ENCODE results near the gene NWD2. TPM values are rescaled to one million over a fixed set of nuclear protein-coding genes. Genes with fewer than 3 reads are reported as not detected.
A peak's percentile ranks its signal among the peaks of the same experiment; 100 is the strongest.
"Not testable (repeated sequence)": the region's sequence is repeated elsewhere in the genome, so short reads cannot be mapped to it uniquely, and the experiment has no call there.

The NWD2 gene
- total RNA-seq, 1 experiment from 2014 or later: 0.33 TPM

DNA sequence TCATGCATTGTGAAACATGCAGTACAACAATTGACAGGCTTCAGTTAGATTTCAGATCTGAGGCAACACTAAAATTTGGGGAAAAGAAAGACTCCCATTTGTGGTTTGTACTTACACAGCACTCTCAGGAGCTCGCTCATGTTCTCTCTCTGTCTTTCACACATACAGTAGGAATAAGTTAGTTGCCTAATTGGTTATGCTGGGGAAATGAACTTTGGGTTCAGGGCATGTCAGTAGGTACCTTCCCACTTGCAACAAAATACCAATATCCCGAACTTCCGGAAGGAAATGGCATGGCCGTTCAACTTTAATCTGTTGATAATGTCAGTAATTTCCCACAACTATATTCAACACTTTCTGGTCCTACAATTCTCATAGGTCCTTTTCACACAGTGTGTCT is 223.3 kb downstream of the NWD2 start:
- DNase-seq (ENCODE audit: low spot score): no peak

DNA sequence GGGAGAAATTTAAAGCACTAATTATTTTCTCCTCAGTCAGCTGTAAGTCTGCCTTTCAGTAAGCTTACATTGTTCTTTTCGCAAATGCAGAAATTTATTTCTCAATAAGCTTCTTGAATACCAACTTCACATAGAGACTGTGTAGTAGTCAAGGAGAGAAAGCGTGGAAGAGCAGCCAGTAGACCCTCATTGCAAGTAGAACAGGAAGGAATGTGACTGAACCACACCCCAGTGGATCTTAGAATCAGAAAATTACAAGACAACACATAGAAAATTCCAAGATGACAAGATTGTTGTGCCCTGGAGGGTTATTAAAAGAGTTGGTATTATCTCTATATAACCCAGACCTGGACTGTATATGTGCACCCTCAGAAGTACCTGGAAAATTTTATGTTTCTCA is 224.7 kb downstream of the NWD2 start:
- no peak for DNase-seq (ENCODE audit: low spot score)

DNA sequence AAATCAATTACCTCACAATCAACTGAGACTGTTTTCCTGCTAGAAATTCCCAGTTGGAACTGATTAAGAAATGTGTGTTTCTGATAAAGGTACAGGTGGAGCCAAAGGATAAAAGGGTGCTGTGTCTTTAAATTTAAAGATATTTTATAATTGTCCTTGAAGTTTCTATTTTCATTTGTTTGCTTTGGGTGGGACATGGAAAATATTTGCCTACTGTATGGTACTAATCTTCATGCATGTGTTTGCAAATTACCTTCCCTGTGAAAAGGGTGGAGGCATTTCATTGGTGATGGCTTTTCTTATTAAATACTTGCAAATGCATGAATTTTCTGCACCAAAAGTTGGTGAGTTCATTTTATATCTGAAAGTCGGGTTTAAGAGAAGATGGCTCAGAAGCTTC is 225.7 kb downstream of the NWD2 start:
- DNase-seq (ENCODE audit: low spot score): peak; percentile 75

DNA sequence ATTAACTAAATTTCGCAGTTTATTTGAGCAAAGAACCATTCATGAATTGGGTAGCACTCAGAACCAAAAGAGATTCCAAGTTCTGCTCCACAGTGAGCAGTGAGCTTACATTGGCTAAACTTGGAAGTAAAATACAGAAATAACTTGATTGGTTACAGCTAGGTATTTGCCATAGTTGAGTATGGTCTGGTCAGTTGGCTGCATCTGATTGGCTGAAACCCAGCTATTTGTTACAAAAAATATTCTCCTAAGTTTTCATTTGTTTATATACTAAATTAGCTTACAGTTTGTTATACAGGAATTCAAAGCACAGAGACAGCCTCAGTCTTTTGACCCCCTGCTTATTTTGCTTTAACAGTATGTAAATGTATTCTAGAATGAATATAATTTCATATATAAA is 226.6 kb downstream of the NWD2 start:
- DNase-seq (ENCODE audit: low spot score): no peak

DNA sequence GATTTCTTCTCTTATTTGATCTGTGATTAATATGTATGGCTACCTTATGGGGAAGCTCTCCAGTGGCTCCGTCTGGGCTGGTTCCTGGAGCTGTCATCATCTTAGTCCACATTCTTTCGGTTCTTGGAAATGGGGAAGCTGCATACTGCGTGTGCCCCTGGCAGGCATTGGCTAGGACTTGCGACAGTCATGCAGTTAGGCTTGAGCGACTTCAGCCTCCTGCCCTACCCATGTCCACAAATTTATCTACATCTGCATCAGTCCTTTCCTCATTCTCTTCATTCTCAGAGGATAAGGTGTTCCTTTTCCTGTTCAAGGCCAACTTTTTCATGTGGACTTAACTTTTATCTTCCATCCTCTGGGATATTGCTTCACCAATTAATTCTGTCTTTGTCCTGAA is 227.4 kb downstream of the NWD2 start:
- peak; percentile 89 for DNase-seq (ENCODE audit: low spot score)

DNA sequence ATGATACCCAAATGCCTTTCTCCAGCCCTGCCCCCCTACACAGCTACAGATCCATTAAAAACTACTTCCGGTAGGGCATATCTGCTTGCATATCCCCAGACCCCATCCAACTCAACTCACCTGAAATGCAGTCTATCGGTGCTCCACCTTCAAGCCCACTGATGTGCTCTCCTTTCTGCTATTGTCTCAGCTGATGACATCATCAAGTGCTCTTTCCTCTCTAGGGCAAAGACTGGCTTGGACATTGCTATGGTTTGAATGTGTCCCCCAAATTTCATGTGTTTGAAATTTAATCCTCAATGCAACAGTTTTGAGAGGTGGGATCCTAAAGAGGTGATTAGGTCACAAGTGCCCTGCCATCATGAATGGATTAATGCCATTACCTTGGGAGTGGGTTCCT is 229.3 kb downstream of the NWD2 start:
- no peak for DNase-seq (ENCODE audit: low spot score)

DNA sequence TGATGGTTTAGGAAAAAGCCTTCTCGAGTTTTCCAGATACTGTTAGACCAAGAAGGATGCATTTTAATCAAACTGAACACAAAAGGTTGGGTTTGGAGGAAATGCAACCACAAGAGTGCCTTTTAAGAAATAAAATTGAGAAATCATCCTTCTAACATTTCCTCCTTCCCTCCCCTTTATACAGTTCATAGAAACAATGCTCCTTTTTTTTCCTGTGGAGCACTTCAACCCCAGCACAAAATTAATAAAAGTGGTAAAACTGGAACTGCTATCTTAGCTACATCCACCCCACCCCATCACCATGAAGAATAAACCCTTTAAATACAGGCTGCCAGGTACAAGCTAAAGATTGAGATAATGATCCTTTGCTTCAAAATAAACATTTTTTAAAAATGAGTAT is 230.5 kb downstream of the NWD2 start:
- peak; percentile 58 for DNase-seq (ENCODE audit: low spot score)

DNA sequence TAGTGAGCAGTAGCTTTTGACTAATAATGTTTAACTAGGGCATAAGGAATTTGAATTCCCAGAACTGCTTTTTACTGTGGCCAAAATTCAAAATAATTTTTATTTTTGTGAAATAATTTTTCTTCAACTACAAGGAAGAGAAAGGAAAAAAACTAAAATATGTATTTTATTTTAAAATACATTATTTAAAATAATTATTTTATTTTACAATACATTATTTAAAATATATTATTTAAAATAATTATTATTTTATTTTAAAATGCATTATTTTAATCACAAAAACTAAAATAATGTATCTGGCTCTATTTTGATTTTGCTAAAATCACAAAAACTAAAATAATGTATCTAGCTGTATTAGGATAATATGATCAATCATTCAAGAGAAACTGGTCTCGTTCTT is 231.2 kb downstream of the NWD2 start:
- DNase-seq (ENCODE audit: low spot score): no peak

DNA sequence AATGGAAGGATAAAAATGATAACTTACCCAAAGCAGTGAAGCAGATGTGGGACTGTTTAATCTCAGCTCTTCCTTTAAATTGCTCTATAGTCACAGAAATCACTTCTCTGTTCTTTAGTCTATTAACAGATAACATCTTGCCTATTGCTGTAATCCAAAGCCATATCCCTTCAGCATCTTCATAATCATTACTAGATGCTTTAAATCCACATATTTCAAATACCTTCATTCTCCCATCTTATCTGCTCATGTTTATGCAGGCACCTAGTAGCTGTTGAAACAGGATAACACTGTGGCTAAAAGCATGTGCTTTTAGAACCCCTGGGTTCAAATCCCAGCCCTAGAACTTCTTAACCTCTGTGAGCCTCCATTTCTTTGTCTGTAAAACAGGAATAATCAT is 231.7 kb downstream of the NWD2 start:
- DNase-seq (ENCODE audit: low spot score): no peak

DNA sequence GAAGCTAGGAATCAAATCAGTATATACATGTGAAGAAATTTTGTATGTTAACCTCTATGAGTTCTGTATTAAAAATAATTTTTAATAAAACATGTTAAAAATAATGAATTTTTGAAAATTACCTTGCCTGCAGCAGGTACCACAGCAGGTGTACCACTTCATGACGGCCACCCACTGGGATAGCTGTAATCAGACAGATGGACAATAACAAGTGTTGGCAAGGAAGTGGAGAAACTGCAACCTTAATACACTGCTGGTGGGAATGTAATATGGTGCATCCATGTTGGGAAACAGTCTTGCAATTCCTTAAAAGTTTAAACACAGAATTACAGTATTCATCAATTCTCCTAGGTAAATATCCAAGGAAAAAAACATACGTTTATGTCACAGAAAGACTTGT is 232.1 kb downstream of the NWD2 start:
- DNase-seq (ENCODE audit: low spot score): no peak

DNA sequence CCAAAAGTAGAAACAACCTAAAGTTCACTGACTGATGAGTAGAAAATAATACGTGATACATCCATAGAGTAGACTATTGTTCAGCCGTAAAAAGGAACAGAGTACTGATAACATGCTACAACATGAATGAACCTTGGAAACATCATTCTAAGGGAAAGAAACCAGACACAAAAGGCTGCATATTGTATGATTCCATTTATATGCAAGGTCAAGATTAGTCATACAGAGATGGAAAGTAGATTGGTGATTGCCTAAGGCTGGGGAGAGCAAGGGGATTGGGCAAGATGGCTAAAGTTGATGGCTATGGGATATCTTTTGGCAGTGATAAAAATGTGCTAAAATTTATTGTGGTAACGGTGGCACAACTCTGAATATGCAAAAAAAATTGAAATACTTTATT is 232.6 kb downstream of the NWD2 start:
- DNase-seq (ENCODE audit: low spot score): no peak

DNA sequence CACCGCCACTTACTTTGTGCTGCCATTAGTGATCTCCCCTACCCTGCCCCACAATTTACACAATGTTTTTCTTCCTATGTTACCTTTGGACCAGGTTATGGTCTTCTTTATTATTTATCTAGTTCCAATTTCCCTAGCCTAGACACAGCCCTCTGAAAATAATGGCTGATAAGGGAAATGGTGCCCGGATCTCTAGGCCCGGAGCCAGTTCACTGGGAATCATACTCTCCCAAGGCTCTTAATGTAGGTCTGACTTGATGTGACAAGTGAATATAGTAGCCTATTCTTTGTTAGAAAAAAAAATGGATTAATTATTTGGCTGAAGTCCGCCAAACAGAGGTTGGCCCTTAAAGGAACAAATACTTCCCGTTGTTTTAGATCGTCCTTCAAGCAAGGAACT is 233.6 kb downstream of the NWD2 start:
- no peak for DNase-seq (ENCODE audit: low spot score)

DNA sequence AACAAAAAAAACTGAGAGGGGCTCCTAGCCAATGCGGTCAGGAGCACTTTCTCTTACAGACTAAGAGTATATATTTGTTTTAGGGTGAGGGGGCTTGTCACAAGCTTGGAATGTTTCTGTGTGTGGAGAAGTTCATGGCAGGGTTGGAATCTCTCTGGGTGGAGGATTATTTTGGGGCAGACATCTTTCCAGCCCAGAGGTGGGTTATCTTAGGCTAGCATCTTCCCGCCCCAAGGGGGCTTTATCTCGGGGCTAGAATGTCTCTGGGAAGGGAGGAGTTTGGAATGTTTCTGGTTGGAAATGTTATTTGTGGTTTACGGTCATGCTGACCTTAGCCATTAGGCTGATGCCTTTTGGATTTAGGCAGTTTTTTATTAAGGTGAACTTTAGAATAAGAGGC is 236.0 kb downstream of the NWD2 start:
- DNase-seq (ENCODE audit: low spot score): no peak

DNA sequence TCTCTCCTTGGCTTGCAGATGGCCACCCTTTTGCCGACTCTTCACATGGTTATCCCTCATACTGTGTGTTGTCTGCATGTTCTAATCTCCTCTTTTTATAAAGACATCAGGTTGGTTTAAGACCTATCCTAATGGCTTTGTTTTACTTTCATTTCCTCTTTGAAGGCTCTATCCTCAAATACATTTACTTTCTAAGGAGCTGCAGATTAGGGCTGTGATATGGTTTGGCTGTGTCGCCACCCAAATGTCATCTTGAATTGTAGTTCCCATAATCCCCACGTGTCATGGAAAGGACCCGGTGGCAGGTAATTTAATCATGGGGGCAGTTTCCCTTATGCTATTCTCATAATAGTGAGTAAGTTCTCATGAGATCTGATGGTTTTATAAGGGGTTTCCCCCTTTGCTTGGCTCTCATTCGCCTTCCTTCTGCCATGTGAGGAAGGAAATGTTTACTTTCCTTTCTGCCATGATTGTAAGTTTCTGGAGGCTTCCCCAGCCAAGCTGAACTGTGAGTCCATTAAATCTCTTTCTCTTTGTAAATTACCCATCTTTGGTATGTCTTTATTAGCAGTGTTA is 237.1 kb downstream of the NWD2 start:
- DNase-seq (ENCODE audit: low spot score): no peak

DNA sequence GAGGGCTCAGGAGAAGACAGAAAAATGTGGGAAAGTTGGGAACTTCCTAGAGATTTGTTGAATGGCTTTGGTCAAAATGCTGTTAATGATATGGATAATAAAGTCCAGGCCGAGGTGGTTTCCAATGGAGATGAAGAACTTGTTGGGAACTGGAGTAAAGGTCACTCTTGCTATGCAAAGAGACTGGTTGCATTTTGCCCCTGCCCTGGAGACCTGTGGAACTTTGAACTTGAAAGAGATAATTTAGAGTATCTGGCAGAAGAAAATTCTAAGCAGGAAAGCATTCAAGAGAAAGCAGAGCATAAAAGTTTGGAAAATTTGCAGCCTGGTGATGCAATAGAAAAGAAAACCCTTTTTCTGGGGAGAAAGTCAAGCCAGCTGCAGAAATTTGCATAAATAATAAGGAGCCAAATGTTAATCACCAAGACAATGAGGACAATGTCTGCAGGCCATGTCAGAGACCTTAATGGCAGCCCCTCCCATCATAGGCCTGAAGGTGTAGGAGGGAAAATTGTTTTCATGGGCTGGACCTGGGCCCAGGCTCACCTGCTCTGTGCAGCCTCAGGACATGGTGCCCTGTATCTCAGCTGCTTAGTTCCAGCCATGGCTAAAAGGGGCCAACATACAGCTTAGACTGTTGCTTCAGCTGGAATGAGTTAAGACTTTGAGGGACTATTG is 237.8 kb downstream of the NWD2 start:
- DNase-seq (ENCODE audit: low spot score): no peak

DNA sequence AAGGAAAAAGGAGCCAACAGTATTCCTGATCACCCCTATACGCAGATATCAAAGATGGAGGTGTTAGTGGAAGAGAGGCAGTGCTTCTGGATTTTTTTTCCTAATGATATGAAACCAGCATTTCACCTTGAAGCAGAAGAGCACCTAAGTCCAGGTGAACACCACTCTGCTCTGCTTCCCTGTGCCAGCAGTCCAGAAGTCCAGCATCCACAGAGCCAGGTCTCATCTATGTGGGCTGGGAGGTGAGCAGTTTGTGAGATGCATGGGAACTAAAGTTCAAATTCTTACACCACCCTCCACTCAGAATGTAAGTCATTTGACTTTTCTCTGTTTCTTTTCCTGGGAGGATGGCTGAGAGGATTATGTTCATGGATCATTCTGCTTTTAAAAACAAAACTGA is 239.1 kb downstream of the NWD2 start:
- DNase-seq (ENCODE audit: low spot score): no peak

DNA sequence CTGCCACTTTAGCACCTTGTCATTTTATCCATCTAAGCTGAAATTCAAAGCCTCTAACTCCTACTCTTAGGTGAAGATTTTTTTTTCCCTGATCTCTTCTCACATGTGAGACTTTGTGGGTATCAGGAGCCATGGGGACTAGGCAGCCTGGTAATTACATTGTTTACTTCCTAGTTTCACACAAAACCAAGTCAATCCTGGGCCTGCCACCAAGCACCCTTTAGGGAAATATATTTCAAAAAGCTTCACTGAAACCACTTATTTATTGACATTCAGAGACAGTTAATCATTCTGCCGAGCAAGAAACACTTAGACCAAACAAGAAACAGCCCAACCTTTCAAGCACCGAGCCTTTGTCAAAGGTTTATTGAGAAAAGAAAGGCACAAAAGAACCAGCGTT is 241.6 kb downstream of the NWD2 start:
- DNase-seq (ENCODE audit: low spot score): no peak

DNA sequence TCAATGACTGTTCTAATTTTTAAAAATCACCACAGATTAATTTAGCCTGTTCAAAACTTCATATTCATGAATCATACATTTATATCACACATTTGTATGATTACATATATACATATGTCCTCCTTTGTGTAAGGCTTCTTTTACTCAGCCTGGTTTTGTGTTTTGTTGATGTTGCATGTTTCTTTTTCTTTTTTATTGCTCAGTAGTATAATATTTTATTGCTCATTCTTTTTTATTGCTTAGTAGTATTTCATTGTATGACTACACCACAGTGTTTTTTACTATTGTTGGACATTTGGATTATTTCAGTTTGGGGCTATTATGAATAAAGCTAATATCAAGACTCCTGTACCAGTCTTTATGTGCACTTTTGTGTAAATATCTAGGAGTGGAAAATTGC is 243.1 kb downstream of the NWD2 start:
- DNase-seq (ENCODE audit: low spot score): no peak

DNA sequence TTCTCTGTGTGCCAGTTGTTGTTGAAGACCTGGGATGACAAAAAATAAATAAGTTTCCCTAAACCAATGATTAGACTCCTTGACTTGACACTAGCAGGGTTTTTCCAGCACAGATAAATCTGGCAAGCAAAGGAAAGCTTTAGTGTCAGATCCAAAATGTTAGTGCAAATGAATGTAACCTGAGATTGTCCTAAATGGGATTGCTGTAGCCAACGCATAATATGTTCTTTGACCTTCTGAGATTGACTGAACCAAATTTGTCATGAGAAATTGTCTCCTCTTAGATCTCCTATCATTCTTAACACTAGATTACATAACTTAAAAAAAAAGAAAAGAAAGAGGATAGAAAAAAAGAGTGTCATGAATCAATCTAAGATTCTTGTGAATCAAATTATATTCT is 245.2 kb downstream of the NWD2 start:
- DNase-seq (ENCODE audit: low spot score): no peak

DNA sequence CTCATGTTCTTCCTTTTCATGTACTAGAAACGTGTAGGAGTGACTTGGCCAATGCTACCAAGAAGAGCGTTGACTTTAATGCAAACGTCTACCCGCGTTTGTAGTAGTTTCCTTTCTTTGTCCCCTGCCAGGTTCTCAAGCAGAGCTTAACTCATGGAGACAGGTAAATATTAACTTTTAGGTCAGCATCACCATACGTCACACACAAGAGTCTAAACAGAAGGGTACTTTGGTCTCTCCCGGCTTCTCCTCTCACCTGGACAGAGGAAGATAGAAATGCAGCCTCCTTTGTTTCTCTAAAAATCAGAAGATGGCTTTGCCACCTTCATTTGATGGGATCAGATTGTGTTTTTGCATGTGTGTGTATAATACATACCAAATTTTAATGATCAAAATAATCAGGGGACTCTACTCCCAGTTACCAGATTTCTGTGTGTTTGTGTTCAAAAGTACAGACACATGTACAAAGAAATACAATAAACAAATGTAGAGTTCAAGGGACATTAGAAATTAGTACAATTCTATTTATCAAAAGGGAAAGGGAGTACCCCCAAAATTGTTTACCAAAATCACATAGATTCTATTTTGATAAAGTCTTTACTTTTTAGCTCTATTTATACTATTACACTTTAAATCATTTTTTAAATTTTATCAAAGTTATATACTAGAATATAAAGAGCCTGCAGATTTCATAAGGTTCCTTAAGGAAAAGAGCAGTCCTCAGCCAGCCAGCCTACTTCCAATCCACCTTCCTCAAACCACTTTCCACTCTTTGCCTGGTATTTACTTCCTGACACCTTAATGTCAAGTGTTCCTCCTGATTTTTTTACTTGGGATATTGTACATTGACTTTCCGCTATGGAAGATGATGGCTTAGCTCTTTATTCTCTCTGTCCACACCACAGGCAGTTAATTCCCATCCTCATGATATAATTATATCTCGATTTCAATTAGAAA is 246.1 kb downstream of the NWD2 start:
- peak; percentile 44 for DNase-seq (ENCODE audit: low spot score)

DNA sequence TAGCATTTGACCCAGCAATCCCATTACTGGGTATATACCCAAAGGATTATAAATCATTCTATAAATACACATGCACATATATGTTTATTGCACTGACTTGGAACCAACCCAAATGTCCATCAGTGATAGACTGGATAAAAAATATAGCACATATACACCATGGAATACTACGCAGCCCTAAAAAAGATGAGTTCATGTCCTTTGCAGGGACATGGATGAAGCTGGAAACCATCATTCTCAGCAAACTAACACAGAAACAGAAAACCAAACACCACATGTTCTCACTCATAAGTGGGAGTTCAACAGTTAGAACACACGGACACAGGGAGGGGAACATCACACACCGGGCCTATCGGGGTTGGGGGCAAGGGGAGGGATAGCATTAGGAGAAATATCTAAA is 250.8 kb downstream of the NWD2 start:
- not testable (repeated sequence) for DNase-seq (ENCODE audit: low spot score)
